Gastroesophageal sphincter (tissue), 3 donors: ENCODE results near the gene MINDY4.

Experiments used
- CTCF ChIP-seq, 4 experiments: fragments of 200-600 bp in 2 of 4; fragments of 450-650 bp in 2 of 4; sonication (generic) in 1 of 4; IDR thresholded peaks; one replicate each; pipeline ENCODE4 v1.5.1; 2017 to 2019; ENCODE audit warnings: antibody characterized with exemption in 4 of 4, mild to moderate bottlenecking in 2 of 4, moderate library complexity in 2 of 4
- EP300 ChIP-seq: sonication (generic); formaldehyde crosslinking; IDR thresholded peaks from one replicate; pipeline ENCODE4 v1.6.1; 2017; ENCODE audit warnings: antibody characterized with exemption, mild to moderate bottlenecking

GRCh38 chr7:30796105-30796869 lies 25.1 kb downstream of the MINDY4 start:
- TF ChIP-seq CTCF (IDR thresholded peaks at IDR 0.05) (no peak), EP300 (no peak)
